Gastroesophageal sphincter (tissue), 4 donors: ENCODE results near the gene TCOF1. TPM values are rescaled to one million over a fixed set of nuclear protein-coding genes. Genes with fewer than 3 reads are reported as not detected.

ENCODE experiments used
- ATAC-seq: fragments of 150-250 bp; one replicate; pipeline ENCODE4 v1.9.1; 2016; ENCODE audit warnings: mild to moderate bottlenecking, moderate library complexity
- H3K27ac ChIP-seq, 4 donors: fragments of 200-600 bp; sonication (generic) in 3 of 4; 1 replicate in 3 of 4; 2 replicates in 1 of 4; pipeline ENCODE4 v1.5.1; 2016 to 2019
- H3K27me3 ChIP-seq: fragments of 200-600 bp; sonication (generic); one replicate; pipeline ENCODE4 v1.5.1; 2019
- H3K36me3 ChIP-seq, 2 donors: fragments of 200-600 bp; sonication (generic); one replicate each; pipeline ENCODE4 v1.5.1; 2019; ENCODE audit warnings: control low read depth in 1 of 2
- H3K4me1 ChIP-seq, 3 donors: fragments of 200-600 bp; sonication (generic); 1 replicate in 2 of 3; 2 replicates in 1 of 3; pipeline ENCODE4 v1.5.1; 2016 to 2019; ENCODE audit warnings: control low read depth in 2 of 3
- H3K4me3 ChIP-seq, 2 donors: fragments of 200-600 bp; sonication (generic); one replicate each; pipeline ENCODE4 v1.5.1; 2019; ENCODE audit warnings: mild to moderate bottlenecking in 1 of 2, moderate library complexity in 1 of 2
- H3K9me3 ChIP-seq, 3 donors: fragments of 200-600 bp; sonication (generic); one replicate each; pipeline ENCODE4 v1.5.1; 2017 to 2019; ENCODE audit warnings: control low read depth in 2 of 3
- CTCF ChIP-seq, 4 experiments: fragments of 200-600 bp in 2 of 4; fragments of 450-650 bp in 2 of 4; sonication (generic) in 1 of 4; IDR thresholded peaks; one replicate each; pipeline ENCODE4 v1.5.1; 2017 to 2019; ENCODE audit warnings: antibody characterized with exemption in 4 of 4, mild to moderate bottlenecking in 2 of 4, moderate library complexity in 2 of 4
- EP300 ChIP-seq: sonication (generic); formaldehyde crosslinking; IDR thresholded peaks from one replicate; pipeline ENCODE4 v1.6.1; 2017; ENCODE audit warnings: antibody characterized with exemption, mild to moderate bottlenecking
- POLR2A ChIP-seq, 2 donors: fragments of 450-650 bp; IDR thresholded peaks; one replicate each; pipeline ENCODE4 v1.6.1; 2017; ENCODE audit warnings: antibody characterized with exemption in 2 of 2, mild to moderate bottlenecking in 2 of 2, moderate library complexity in 1 of 2
- POLR2AphosphoS5 ChIP-seq: sonication (generic); formaldehyde crosslinking; IDR thresholded peaks from one replicate; pipeline ENCODE4 v1.6.1; 2017; ENCODE audit warnings: antibody characterized with exemption
- WGBS, 2 donors: methylation state at CpG; one replicate each; pipeline ENCODE4 v1.1.5; 2018; ENCODE audit warnings: low coverage in 1 of 2; 5-methylcytosine and 5-hydroxymethylcytosine counted together
- total RNA-seq, 4 donors: library from RNA; depleted of rRNA; stranded (reverse); fragments of >200 nt; gene quantifications; one replicate each; pipeline ENCODE4 v1.1.0, GENCODE V29; 2016

The TCOF1 gene
- total RNA-seq, 4 donors from 2014 or later = 25.4 to 55.7 (median 31.0) TPM

- H3K36me3 ChIP-seq = peaks cover 0 to 100% of the 10 kb centered on the region in 2 donors
- 46 to 54% methylated on average over 3 to 5 of the region's 5 CpGs for WGBS, 2 donors
- H3K27ac ChIP-seq = peak overlapping the region in 1 of 4 donors; percentile 4
- H3K9me3 ChIP-seq = no peaks in the 10 kb centered on the region
- H3K4me3 ChIP-seq = no peak overlapping the region
- H3K27me3 ChIP-seq = no peaks in the 10 kb centered on the region
- no peak for TF ChIP-seq POLR2A (IDR thresholded peaks at IDR 0.05)
- TF ChIP-seq EP300 = no peak
- no peak for TF ChIP-seq POLR2AphosphoS5
- no peak for TF ChIP-seq CTCF (IDR thresholded peaks at IDR 0.05)
- no peak for ATAC-seq
- no peaks in the 10 kb centered on the region for H3K4me1 ChIP-seq
Observed at GRCh38 chr5:150377964-150378694, 20.6 kb downstream of the TCOF1 start.

DNA sequence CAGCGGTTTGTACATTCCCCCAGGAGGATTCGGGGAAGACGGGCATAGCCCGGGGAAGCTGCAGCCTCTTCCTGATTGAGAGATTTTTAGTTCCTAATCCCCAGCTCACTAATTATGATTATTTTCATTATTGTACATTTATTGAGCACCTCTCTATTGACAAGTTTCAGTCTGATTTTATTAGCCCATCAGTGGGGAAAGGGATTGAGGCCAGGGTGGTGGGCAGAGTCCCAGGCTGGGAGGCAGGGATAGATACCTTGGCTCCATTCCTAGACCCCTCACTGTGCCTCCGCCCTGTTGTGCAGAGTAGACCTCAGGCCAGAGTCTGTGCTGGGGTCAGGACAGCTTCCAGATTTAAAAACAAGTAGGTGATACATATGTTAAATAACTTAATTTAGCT lies 27.2 kb downstream of the TCOF1 start:
- no peaks in the 10 kb centered on the region for H3K4me1 ChIP-seq
- TF ChIP-seq POLR2AphosphoS5 (no peak), CTCF (IDR thresholded peaks at IDR 0.05) (no peak), POLR2A (IDR thresholded peaks at IDR 0.05) (no peak), EP300 (no peak)
- 85 to 95% methylated on average over 5 of the region's 5 CpGs for WGBS, 2 donors
- no peak overlapping the region for H3K27ac ChIP-seq
- no peaks in the 10 kb centered on the region for H3K9me3 ChIP-seq
- H3K27me3 ChIP-seq = no peaks in the 10 kb centered on the region
- ATAC-seq = no peak
- peaks cover 0 to 100% of the 10 kb centered on the region in 2 donors for H3K36me3 ChIP-seq
- H3K4me3 ChIP-seq = no peak overlapping the region

GRCh38 chr5:150386024-150386855 lies 28.7 kb downstream of the TCOF1 start:
- no peaks in the 10 kb centered on the region for H3K9me3 ChIP-seq
- ATAC-seq = no peak
- no peaks in the 10 kb centered on the region for H3K4me1 ChIP-seq
- 77 to 89% methylated on average over 3 to 12 of the region's 15 CpGs for WGBS, 2 donors
- no peak overlapping the region for H3K4me3 ChIP-seq
- TF ChIP-seq EP300 = no peak
- TF ChIP-seq POLR2AphosphoS5 = no peak
- TF ChIP-seq CTCF (IDR thresholded peaks at IDR 0.05) = no peak
- no peak for TF ChIP-seq POLR2A (IDR thresholded peaks at IDR 0.05)
- H3K27me3 ChIP-seq = no peaks in the 10 kb centered on the region
- H3K27ac ChIP-seq = no peak overlapping the region
- H3K36me3 ChIP-seq = peaks cover 0 to 100% of the 10 kb centered on the region in 2 donors

- no peaks in the 10 kb centered on the region for H3K4me1 ChIP-seq
- H3K27me3 ChIP-seq = no peaks in the 10 kb centered on the region
- no peak for TF ChIP-seq EP300
- no peak for TF ChIP-seq CTCF (IDR thresholded peaks at IDR 0.05)
- no peak for TF ChIP-seq POLR2AphosphoS5
- TF ChIP-seq POLR2A (IDR thresholded peaks at IDR 0.05) = no peak
- 67 to 90% methylated on average over 2 to 7 of the region's 13 CpGs for WGBS, 2 donors
- peaks cover 0 to 100% of the 10 kb centered on the region in 2 donors for H3K36me3 ChIP-seq
- H3K4me3 ChIP-seq = no peak overlapping the region
- no peaks in the 10 kb centered on the region for H3K9me3 ChIP-seq
- ATAC-seq = no peak
- no peak overlapping the region for H3K27ac ChIP-seq
Observed at GRCh38 chr5:150389531-150390266, 32.2 kb downstream of the TCOF1 start.
